ENCODE measurements around the gene ATP6V0B. TPM values are rescaled to one million over a fixed set of nuclear protein-coding genes. Genes with fewer than 3 reads are reported as not detected.
A peak's percentile ranks its signal among the peaks of the same experiment; 100 is the strongest.

ATP6V0B gene
- total and polyA plus RNA-seq, 2 experiments from 2014 or later: 112 to 142 TPM

DNA sequence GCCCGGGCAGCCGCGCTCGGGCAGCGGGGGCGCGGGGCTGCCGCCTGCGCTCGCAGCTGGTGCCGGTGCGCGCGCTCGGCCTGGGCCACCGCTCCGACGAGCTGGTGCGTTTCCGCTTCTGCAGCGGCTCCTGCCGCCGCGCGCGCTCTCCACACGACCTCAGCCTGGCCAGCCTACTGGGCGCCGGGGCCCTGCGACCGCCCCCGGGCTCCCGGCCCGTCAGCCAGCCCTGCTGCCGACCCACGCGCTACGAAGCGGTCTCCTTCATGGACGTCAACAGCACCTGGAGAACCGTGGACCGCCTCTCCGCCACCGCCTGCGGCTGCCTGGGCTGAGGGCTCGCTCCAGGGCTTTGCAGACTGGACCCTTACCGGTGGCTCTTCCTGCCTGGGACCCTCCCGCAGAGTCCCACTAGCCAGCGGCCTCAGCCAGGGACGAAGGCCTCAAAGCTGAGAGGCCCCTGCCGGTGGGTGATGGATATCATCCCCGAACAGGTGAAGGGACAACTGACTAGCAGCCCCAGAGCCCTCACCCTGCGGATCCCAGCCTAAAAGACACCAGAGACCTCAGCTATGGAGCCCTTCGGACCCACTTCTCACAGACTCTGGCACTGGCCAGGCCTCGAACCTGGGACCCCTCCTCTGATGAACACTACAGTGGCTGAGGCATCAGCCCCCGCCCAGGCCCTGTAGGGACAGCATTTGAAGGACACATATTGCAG, 38.2 kb upstream of the ATP6V0B start:
- ATAC-seq: peak; percentile 18
- peak overlapping the region; percentile 97 for H3K4me2 ChIP-seq

DNA sequence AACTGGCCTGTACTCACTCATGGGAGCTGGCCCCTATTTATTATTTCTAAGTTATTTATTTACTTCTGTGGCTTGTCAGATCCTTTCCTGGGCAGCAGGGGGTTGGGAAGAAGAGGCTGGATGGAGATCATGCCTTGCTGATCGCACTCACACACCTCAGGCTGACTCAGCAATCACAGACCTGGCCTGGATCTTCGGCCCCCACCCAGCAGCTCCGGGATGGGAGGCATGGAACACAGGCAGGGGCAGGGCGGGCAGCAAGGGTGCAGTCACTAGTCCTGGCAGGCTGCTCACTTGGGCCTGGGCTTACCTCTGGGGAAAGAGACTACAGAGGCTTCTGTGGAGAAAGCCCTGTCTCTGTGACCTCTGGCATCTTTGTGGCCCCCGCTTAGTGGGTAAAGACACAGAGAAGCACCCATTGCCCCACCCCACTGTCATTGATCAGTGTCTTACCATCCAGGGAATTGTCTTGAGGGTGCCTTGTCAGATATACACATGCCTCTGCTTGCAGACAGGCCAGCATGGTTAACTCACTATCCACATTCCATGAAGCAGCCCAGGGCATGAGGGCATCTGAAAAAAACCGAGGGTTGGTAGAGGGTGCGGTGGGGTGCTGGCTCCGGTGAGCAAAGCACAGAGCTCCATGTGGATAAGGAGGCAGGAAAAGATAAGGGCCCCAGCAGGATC, 37.4 kb upstream of the ATP6V0B start:
- H3K36me3 ChIP-seq (ENCODE audit: insufficient read depth): no peaks in the 10 kb centered on the region
- H3K27ac ChIP-seq (ENCODE audit: low read depth): no peak overlapping the region
- H3K9me2 ChIP-seq (ENCODE audit: insufficient read depth): no peaks in the 10 kb centered on the region
- Mint-ChIP-seq H3K4me1 (peaks cover 60% of the 10 kb centered on the region), H3K27ac (no peak overlapping the region), H3K4me3 (peak overlapping the region; percentile 81; the same call in 2 of the 3 replicates), H3K9me3 (no peaks in the 10 kb centered on the region), H3K27me3 (ENCODE audit: insufficient read depth, low read depth, poor library complexity) (peaks cover 28% of the 10 kb centered on the region), H3K36me3 (ENCODE audit: low read depth) (peaks cover 4% of the 10 kb centered on the region; the same call in 1 of the 3 replicates)
- no peak for DNase-seq (ENCODE audit: low spot score)
- peaks cover 32% of the 10 kb centered on the region for H3F3A ChIP-seq (replicated peaks; ENCODE audit: low read depth)
- peaks cover 42% of the 10 kb centered on the region for H3K4me1 ChIP-seq (ENCODE audit: insufficient read depth)
- peak overlapping the region; percentile 70 for H3K4me3 ChIP-seq
- H3K79me2 ChIP-seq (replicated peaks; ENCODE audit: insufficient read depth): 0 out of 2 replicates have a peak, but pooled peaks cover 7% of the 10 kb centered on the region
- no peak overlapping the region for H2AFZ ChIP-seq
- peak overlapping the region; percentile 97 for H3K4me2 ChIP-seq
- ATAC-seq: no peak
- H4K20me1 ChIP-seq (replicated peaks; ENCODE audit: insufficient read depth): peaks cover 16% of the 10 kb centered on the region
- TF ChIP-seq CREB1 (CRISPR knock-in tag; IDR thresholded peaks at IDR 0.05; ENCODE audit: low read depth) (no peak), JUNB (IDR thresholded peaks at IDR 0.05; ENCODE audit: unreplicated experiment) (no peak), POLR2AphosphoS5 (IDR thresholded peaks at IDR 0.05; ENCODE audit: low read depth) (no peak)
- peaks cover 8% of the 10 kb centered on the region for H3K27me3 ChIP-seq (ENCODE audit: insufficient read depth)

More for the DNA sequence above, 38.2 kb upstream of the ATP6V0B start:
- no peak for TF ChIP-seq ZNF114 (CRISPR knock-in tag; IDR thresholded peaks at IDR 0.05)
- no peak for TF ChIP-seq ZNF331 (CRISPR knock-in tag; IDR thresholded peaks at IDR 0.05; ENCODE audit: low read depth)
- TF ChIP-seq, protein P1, sequence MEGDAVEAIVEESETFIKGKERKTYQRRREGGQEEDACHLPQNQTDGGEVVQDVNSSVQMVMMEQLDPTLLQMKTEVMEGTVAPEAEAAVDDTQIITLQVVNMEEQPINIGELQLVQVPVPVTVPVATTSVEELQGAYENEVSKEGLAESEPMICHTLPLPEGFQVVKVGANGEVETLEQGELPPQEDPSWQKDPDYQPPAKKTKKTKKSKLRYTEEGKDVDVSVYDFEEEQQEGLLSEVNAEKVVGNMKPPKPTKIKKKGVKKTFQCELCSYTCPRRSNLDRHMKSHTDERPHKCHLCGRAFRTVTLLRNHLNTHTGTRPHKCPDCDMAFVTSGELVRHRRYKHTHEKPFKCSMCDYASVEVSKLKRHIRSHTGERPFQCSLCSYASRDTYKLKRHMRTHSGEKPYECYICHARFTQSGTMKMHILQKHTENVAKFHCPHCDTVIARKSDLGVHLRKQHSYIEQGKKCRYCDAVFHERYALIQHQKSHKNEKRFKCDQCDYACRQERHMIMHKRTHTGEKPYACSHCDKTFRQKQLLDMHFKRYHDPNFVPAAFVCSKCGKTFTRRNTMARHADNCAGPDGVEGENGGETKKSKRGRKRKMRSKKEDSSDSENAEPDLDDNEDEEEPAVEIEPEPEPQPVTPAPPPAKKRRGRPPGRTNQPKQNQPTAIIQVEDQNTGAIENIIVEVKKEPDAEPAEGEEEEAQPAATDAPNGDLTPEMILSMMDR (conservative IDR thresholded peaks at IDR 0.05; ENCODE audit: low read depth in 2 of 2): peak; percentile 49 to 51
- no peak for TF ChIP-seq CREB1 (CRISPR knock-in tag; IDR thresholded peaks at IDR 0.05; ENCODE audit: low read depth)
- H3K9me2 ChIP-seq (ENCODE audit: insufficient read depth): no peaks in the 10 kb centered on the region
- Mint-ChIP-seq H3K9me3 (no peaks in the 10 kb centered on the region), H3K4me1 (peaks cover 59% of the 10 kb centered on the region), H3K27me3 (ENCODE audit: insufficient read depth, low read depth, poor library complexity) (peaks cover 31% of the 10 kb centered on the region), H3K36me3 (ENCODE audit: low read depth) (peaks cover 4% of the 10 kb centered on the region; the same call in 1 of the 3 replicates), H3K27ac (no peak overlapping the region), H3K4me3 (peak overlapping the region; percentile 81)
- no peak overlapping the region for H3K27ac ChIP-seq (ENCODE audit: low read depth)
- peaks cover 8% of the 10 kb centered on the region for H3K27me3 ChIP-seq (ENCODE audit: insufficient read depth)
- no peak overlapping the region for H2AFZ ChIP-seq
- H3K79me2 ChIP-seq (replicated peaks; ENCODE audit: insufficient read depth): 0 out of 2 replicates have a peak, but pooled peaks cover 7% of the 10 kb centered on the region
- H3F3A ChIP-seq (replicated peaks; ENCODE audit: low read depth): peaks cover 32% of the 10 kb centered on the region
- no peaks in the 10 kb centered on the region for H3K36me3 ChIP-seq (ENCODE audit: insufficient read depth)
- peak; percentile 85 for DNase-seq (ENCODE audit: low spot score)
- peaks cover 42% of the 10 kb centered on the region for H3K4me1 ChIP-seq (ENCODE audit: insufficient read depth)
- peak overlapping the region; percentile 70 for H3K4me3 ChIP-seq
- peaks cover 16% of the 10 kb centered on the region for H4K20me1 ChIP-seq (replicated peaks; ENCODE audit: insufficient read depth)
